Cardiac muscle cell (in vitro differentiated cells and primary cell): ENCODE results near the gene SCNN1G. TPM values are rescaled to one million over a fixed set of nuclear protein-coding genes. Genes with fewer than 3 reads are reported as not detected.
"Not testable (repeated sequence)": the region's sequence is repeated elsewhere in the genome, so short reads cannot be mapped to it uniquely, and the experiment has no call there.

ENCODE experiments used
- DNase-seq, 2 donors: peaks; one replicate each; pipeline versions ENCODE4 v3.0.0 to v3.0.0-alpha.2; 2010 to 2017; ENCODE audit warnings: low read depth in 1 of 2, low spot score in 1 of 2
- H3K27ac ChIP-seq: fragments of 200-600 bp; sonication (generic); 2 replicates; pipeline ENCODE4 v1.5.1; 2016
- H3K27me3 ChIP-seq: fragments of 200-600 bp; sonication (generic); 2 replicates; pipeline ENCODE4 v1.6.0; 2016; ENCODE audit warnings: control low read depth
- H3K36me3 ChIP-seq: fragments of 200-600 bp; sonication (generic); 2 replicates; pipeline ENCODE4 v1.5.1; 2016; ENCODE audit warnings: control low read depth
- H3K4me1 ChIP-seq: fragments of 200-600 bp; sonication (generic); 2 replicates; pipeline ENCODE4 v1.8.1; 2017; ENCODE audit warnings: low read depth, mild to moderate bottlenecking, mixed run types
- H3K4me3 ChIP-seq: fragments of 200-600 bp; sonication (generic); 2 replicates; pipeline ENCODE4 v1.5.1; 2016; ENCODE audit warnings: mild to moderate bottlenecking
- H3K9me3 ChIP-seq: fragments of 200-600 bp; sonication (generic); 2 replicates; pipeline ENCODE4 v1.5.1; 2017; ENCODE audit warnings: low read depth, mild to moderate bottlenecking, control low read depth
- CTCF ChIP-seq: IDR thresholded peaks from 2 replicates; pipeline ENCODE4 v1.5.1; 2012; ENCODE audit warnings: low read depth, mild to moderate bottlenecking, low read length
- polyA plus RNA-seq: library from polyadenylated mRNA; unstranded; fragments of >200 nt; fragmentation: Nextera tagmentation; extraction: Ambion mirVana; gene quantifications from 2 replicates; pipeline ENCODE4 v1.2.1, GENCODE V29; 2016
- total RNA-seq: library from RNA; depleted of rRNA; stranded (reverse); fragments of >200 nt; gene quantifications from 2 replicates; pipeline ENCODE4 v1.2.3, GENCODE V29; 2016

The SCNN1G gene
- total and polyA plus RNA-seq, 2 experiments from 2014 or later = not detected

GRCh38 chr16:23140107-23140506 is 42.4 kb upstream of the SCNN1G start:
- Histone ChIP-seq H3K4me3 (no peak overlapping the region), H3K36me3 (no peaks in the 10 kb centered on the region), H3K4me1 (peaks cover 47% of the 10 kb centered on the region), H3K9me3 (no peaks in the 10 kb centered on the region), H3K27ac (peak overlapping the region; percentile 57), H3K27me3 (no peaks in the 10 kb centered on the region)
- DNase-seq = no peak
- no peak for TF ChIP-seq CTCF

GRCh38 chr16:23141033-23141432 is 41.5 kb upstream of the SCNN1G start:
- Histone ChIP-seq H3K9me3 (no peaks in the 10 kb centered on the region), H3K4me3 (no peak overlapping the region), H3K27ac (peak overlapping the region; percentile 59), H3K36me3 (no peaks in the 10 kb centered on the region), H3K27me3 (no peaks in the 10 kb centered on the region), H3K4me1 (peaks cover 47% of the 10 kb centered on the region)
- TF ChIP-seq CTCF = no peak
- DNase-seq = no peak

GRCh38 chr16:23141500-23141899 is 41.0 kb upstream of the SCNN1G start:
- peaks cover 47% of the 10 kb centered on the region for H3K4me1 ChIP-seq
- H3K9me3 ChIP-seq = no peaks in the 10 kb centered on the region
- no peaks in the 10 kb centered on the region for H3K36me3 ChIP-seq
- TF ChIP-seq CTCF = no peak
- peak overlapping the region; percentile 59 for H3K27ac ChIP-seq
- DNase-seq = no peak
- no peaks in the 10 kb centered on the region for H3K27me3 ChIP-seq
- H3K4me3 ChIP-seq = no peak overlapping the region

- Histone ChIP-seq H3K9me3 (no peaks in the 10 kb centered on the region), H3K4me1 (peaks cover 47% of the 10 kb centered on the region), H3K27ac (peak overlapping the region; percentile 59), H3K36me3 (no peaks in the 10 kb centered on the region), H3K27me3 (no peaks in the 10 kb centered on the region), H3K4me3 (no peak overlapping the region)
- DNase-seq = peak in 1 of 2 donors; percentile 70
- no peak for TF ChIP-seq CTCF
These were observed 40.4 kb upstream of the SCNN1G start for GRCh38 chr16:23141959-23142740.

- H3K27ac ChIP-seq = no peak overlapping the region
- no peaks in the 10 kb centered on the region for H3K36me3 ChIP-seq
- H3K27me3 ChIP-seq = no peaks in the 10 kb centered on the region
- no peak for TF ChIP-seq CTCF
- no peaks in the 10 kb centered on the region for H3K9me3 ChIP-seq
- H3K4me3 ChIP-seq = no peak overlapping the region
- peaks cover 47% of the 10 kb centered on the region for H3K4me1 ChIP-seq
- DNase-seq = no peak
These were observed 39.2 kb upstream of the SCNN1G start for GRCh38 chr16:23143391-23143790.

- H3K4me3 ChIP-seq, H3K9me3 ChIP-seq, H3K36me3 ChIP-seq, H3K27ac ChIP-seq, H3K27me3 ChIP-seq, DNase-seq: not testable (repeated sequence)
- H3K4me1 ChIP-seq = peaks cover 45% of the 10 kb centered on the region
These were observed 38.2 kb upstream of the SCNN1G start for GRCh38 chr16:23144393-23144792.
